ENCODE results near the gene VPS13A. TPM values are rescaled to one million over a fixed set of nuclear protein-coding genes. Genes with fewer than 3 reads are reported as not detected.
"Not testable (repeated sequence)": the region's sequence is repeated elsewhere in the genome, so short reads cannot be mapped to it uniquely, and the experiment has no call there.

Gene VPS13A
- total and polyA plus RNA-seq, 9 of the 15 experiments (the other 6 are each of a cell fraction or from before 2014, with no cell fraction given) = 5.6 to 29.9 (median 14.7) TPM

GRCh38 chr9:77440057-77440456 lies 262.7 kb downstream of the VPS13A start:
- Histone ChIP-seq H2AFZ (ENCODE audit: low read depth, low read length) (no peak overlapping the region), H3K9me1 (ENCODE audit: control insufficient read depth, insufficient read depth, low read length) (no peaks in the 10 kb centered on the region), H3K4me2 (ENCODE audit: insufficient read depth, low read length) (no peak overlapping the region), H3K79me2 (ENCODE audit: control insufficient read depth, insufficient read depth, low read length) (no peaks in the 10 kb centered on the region), H3K4me3 (no peak overlapping the region), H3K9me3 (replicated peaks; ENCODE audit: control insufficient read depth, insufficient read depth, low read depth, low read length) (no peaks in the 10 kb centered on the region), H3K27me3 (ENCODE audit: control insufficient read depth in 2 of 2, insufficient read depth in 2 of 2, low read length in 2 of 2) (peaks cover 3 to 31% of the 10 kb centered on the region in 2 experiments; a peak in 4 of 5 replicates), H3K9ac (ENCODE audit: insufficient read depth in 1 of 2, low read depth in 2 of 2, low read length in 2 of 2) (no peak overlapping the region), H3K27ac (ENCODE audit: extremely low read depth, low read depth, low read length) (no peak overlapping the region), H3K4me1 (replicated peaks in 1 of 2; ENCODE audit: control insufficient read depth in 2 of 2, insufficient read depth in 2 of 2, low read length in 2 of 2) (no peaks in the 10 kb centered on the region), H3K36me3 (ENCODE audit: control insufficient read depth, insufficient read depth, low read length) (no peaks in the 10 kb centered on the region), H4K20me1 (replicated peaks; ENCODE audit: control insufficient read depth, insufficient read depth, low read length) (no peaks in the 10 kb centered on the region)
- in situ Hi-C loops (cut with MboI) (loop anchor here (10.0 to 25.0 kb wide), 2 partner anchors 315 to 922 kb away; no protein-coding TSS in a partner anchor), intact Hi-C loops (cut with micrococcal nuclease) (no loop called here)
- ChIA-PET POLR2A (no interaction called here), CTCF (ENCODE audit: low intra/inter-chr PET ratio) (no interaction called here)
- TF ChIP-seq BRD9 (IDR thresholded peaks at IDR 0.05; ENCODE audit: low read depth, partially characterized antibody) = no peak
- TF ChIP-seq U2AF1 (optimal IDR thresholded peaks at IDR 0.05; ENCODE audit: low read depth, low read length) = no peak
- no peak for TF ChIP-seq WHSC1 (IDR thresholded peaks at IDR 0.05; ENCODE audit: low read length)
- TF ChIP-seq MIER1 (IDR thresholded peaks at IDR 0.05; ENCODE audit: low read depth) = no peak
- no peak for TF ChIP-seq HBP1 (CRISPR knock-in tag; IDR thresholded peaks at IDR 0.05)
- no peak for TF ChIP-seq NFRKB (IDR thresholded peaks at IDR 0.05; ENCODE audit: low read depth)
- TF ChIP-seq GABPB1 (CRISPR knock-in tag; IDR thresholded peaks at IDR 0.05) = no peak
- no peak for TF ChIP-seq MBD2 (IDR thresholded peaks at IDR 0.05; ENCODE audit: borderline replicate concordance, low read depth)
- TF ChIP-seq ZNF140 (CRISPR knock-in tag; IDR thresholded peaks at IDR 0.05) = no peak
- TF ChIP-seq RBBP5 (IDR thresholded peaks at IDR 0.05; ENCODE audit: borderline replicate concordance, insufficient read depth, low read length, poor library complexity, severe bottlenecking) = no peak
- TF ChIP-seq MTF1 (CRISPR knock-in tag; IDR thresholded peaks at IDR 0.05; ENCODE audit: borderline replicate concordance) = no peak
- no peak for TF ChIP-seq SETDB1 (IDR thresholded peaks at IDR 0.05; ENCODE audit: low read length)
- TF ChIP-seq BMI1 (IDR thresholded peaks at IDR 0.05; ENCODE audit: low read length) = no peak
- TF ChIP-seq SMAD1 (IDR thresholded peaks at IDR 0.05; ENCODE audit: low read depth, low read length, partially characterized antibody) = no peak
- no peak for TF ChIP-seq NFATC3 (IDR thresholded peaks at IDR 0.05)
- no peak for TF ChIP-seq THRB (CRISPR knock-in tag; conservative IDR thresholded peaks at IDR 0.05)
- ATAC-seq (no peak), FAIRE-seq (no peak), DNase-seq (ENCODE audit: extremely low read depth in 1 of 4, low spot score in 3 of 4) (no peak)
- WGBS (ENCODE audit: insufficient coverage, low coverage, missing lambda C conversion rate) = 10% methylated on average over 8 of the region's 10 CpGs
- no TSS peak for BruUV-seq (replicated peaks)

- DNase-seq (ENCODE audit: extremely low read depth in 1 of 4, low spot score in 3 of 4); H3K36me3 ChIP-seq (ENCODE audit: control insufficient read depth, insufficient read depth, low read length); H3K9ac ChIP-seq (ENCODE audit: insufficient read depth in 1 of 2, low read depth in 2 of 2, low read length in 2 of 2); H4K20me1 ChIP-seq (replicated peaks; ENCODE audit: control insufficient read depth, insufficient read depth, low read length); POLR2A ChIA-PET; H3K27ac ChIP-seq (ENCODE audit: extremely low read depth, low read depth, low read length); ATAC-seq; H3K4me2 ChIP-seq (ENCODE audit: insufficient read depth, low read length); H3K4me1 ChIP-seq (replicated peaks in 1 of 2; ENCODE audit: control insufficient read depth in 2 of 2, insufficient read depth in 2 of 2, low read length in 2 of 2); H3K9me3 ChIP-seq (replicated peaks; ENCODE audit: control insufficient read depth, insufficient read depth, low read depth, low read length); BruUV-seq (replicated peaks); H3K4me3 ChIP-seq; intact Hi-C loops (cut with micrococcal nuclease); FAIRE-seq; H3K79me2 ChIP-seq (ENCODE audit: control insufficient read depth, insufficient read depth, low read length); H3K9me1 ChIP-seq (ENCODE audit: control insufficient read depth, insufficient read depth, low read length); CTCF ChIA-PET (ENCODE audit: low intra/inter-chr PET ratio); H2AFZ ChIP-seq (ENCODE audit: low read depth, low read length): not testable (repeated sequence)
- WGBS (ENCODE audit: insufficient coverage, low coverage, missing lambda C conversion rate) = 8% methylated on average over 6 of the region's 7 CpGs
- H3K27me3 ChIP-seq (ENCODE audit: control insufficient read depth in 2 of 2, insufficient read depth in 2 of 2, low read length in 2 of 2) = peaks cover 3 to 40% of the 10 kb centered on the region in 2 experiments; a peak in 4 of 5 replicates
- in situ Hi-C loops (cut with MboI) = loop anchor here (10.0 to 25.0 kb wide), 2 partner anchors 314 to 921 kb away; no protein-coding TSS in a partner anchor
These were observed 263.8 kb downstream of the VPS13A start for GRCh38 chr9:77441124-77441523.

Measured in K562 (cell line).